Activated T-cell treated with anti-CD3 and anti-CD28 coated beads, Interleukin-2, amount 50 U/mL, for 4 hours (primary cell): ENCODE data around the gene CASZ1. TPM values are rescaled to one million over a fixed set of nuclear protein-coding genes. Genes with fewer than 3 reads are reported as not detected.

Experiments
- ATAC-seq, 2 donors: fragments of 200-7000 bp; cut with Tn5 transposase; one replicate each; pipeline ENCODE4 v1.10.0; 2021
- DNase-seq: peaks from one replicate; pipeline ENCODE4 v3.0.0-alpha.2; 2020
- H3K27me3 Mint-ChIP-seq: one replicate; pipeline ENCODE4 v1.8.0; 2021; ENCODE audit warnings: low read depth, mixed read lengths
- H3K36me3 Mint-ChIP-seq: one replicate; pipeline ENCODE4 v1.8.0; 2022; ENCODE audit warnings: mixed read lengths; ENCODE audit not compliant: insufficient read depth
- H3K4me1 Mint-ChIP-seq: one replicate; pipeline ENCODE4 v1.8.0; 2021; ENCODE audit warnings: low read depth, mixed read lengths
- H3K4me3 Mint-ChIP-seq: one replicate; pipeline ENCODE4 v1.8.0; 2021; ENCODE audit warnings: mild to moderate bottlenecking, moderate library complexity, mixed read lengths
- H3K9me3 Mint-ChIP-seq: one replicate; pipeline ENCODE4 v1.8.0; 2021; ENCODE audit warnings: mixed read lengths
- total RNA-seq, 3 donors: library from RNA; stranded (reverse); gene quantifications; one replicate each; pipeline ENCODE4 v1.2.1, GENCODE V29; 2021

Gene CASZ1
- total RNA-seq, 3 donors from 2014 or later: 6.9 to 11.2 (median 8.4) TPM

DNA sequence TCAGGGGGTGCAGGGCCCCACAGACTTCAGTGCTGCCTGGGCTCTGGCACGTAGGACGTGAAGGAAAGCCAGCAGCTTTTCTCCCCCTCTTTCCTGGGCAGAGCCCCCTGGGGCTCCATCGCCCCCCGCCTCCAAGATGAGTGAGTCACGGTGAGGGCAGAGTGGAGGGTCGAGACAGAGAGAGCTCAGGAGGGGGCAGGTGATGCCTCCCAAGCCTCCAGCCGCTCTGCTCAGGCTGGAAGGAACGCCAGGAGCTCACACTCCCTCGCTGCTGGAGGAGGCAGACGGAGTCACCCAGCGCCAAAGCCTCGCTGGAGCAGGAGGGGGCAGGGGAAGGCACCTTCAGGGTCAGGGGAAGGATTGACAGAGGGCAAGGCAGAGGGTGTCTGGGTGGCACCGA lies 119.5 kb downstream of the CASZ1 start:
- H3K27me3 Mint-ChIP-seq: no peaks in the 10 kb centered on the region
- H3K9me3 Mint-ChIP-seq: no peaks in the 10 kb centered on the region
- DNase-seq (no peak), ATAC-seq (no peak)
- H3K36me3 Mint-ChIP-seq: no peaks in the 10 kb centered on the region
- H3K4me3 Mint-ChIP-seq: no peak overlapping the region
- H3K4me1 Mint-ChIP-seq: peaks cover under 1% of the 10 kb centered on the region

GRCh38 chr1:10675813-10676212 lies 120.6 kb downstream of the CASZ1 start:
- Mint-ChIP-seq H3K9me3 (no peaks in the 10 kb centered on the region), H3K36me3 (no peaks in the 10 kb centered on the region), H3K4me1 (no peaks in the 10 kb centered on the region), H3K4me3 (no peak overlapping the region), H3K27me3 (no peaks in the 10 kb centered on the region)
- no peak for DNase-seq
- no peak for ATAC-seq

DNA sequence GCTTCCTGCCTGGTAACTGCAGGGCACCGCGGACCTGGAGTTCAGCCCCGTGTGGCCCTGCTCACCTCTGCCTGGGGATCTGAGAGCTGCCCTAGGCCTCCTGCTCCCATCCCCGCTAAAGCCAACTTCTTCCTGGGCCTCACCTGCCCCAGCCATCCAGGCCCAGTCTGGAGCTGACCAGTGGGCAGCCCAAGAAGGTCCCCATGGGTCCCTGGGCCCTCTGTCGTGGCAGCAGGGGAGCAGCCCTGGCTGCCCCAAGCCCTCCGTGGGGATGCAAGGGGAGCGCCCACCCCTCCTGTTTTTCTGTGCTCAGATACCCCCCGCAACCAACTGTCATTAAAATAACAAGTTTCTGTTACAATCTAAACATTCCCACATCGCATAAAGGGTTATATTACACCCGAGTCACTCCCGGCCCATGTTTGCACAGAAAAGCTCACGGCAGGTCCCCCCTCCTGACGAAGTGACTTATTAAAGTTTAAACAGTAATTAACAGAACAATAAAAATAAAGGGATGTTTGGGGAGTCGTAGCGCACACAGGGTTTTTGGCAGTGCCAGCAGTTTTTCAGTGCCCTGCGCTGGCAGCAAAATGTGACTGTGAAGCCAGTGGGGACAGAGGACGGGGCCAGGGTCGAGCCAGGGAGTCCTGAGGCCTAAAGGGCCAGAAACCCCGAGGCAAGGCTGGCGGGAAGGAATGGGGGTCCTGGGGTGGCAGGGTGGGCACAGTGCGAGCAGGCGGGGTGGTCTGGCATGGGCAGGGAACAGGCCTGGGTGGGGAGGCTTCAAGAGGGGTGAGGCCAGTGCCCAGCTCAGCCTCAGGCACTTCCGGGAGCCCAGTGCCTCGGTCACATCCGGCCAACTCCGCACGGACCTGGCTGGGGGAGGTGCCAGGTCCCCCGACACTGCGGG lies 121.5 kb downstream of the CASZ1 start:
- no peaks in the 10 kb centered on the region for H3K36me3 Mint-ChIP-seq
- H3K9me3 Mint-ChIP-seq: no peaks in the 10 kb centered on the region
- DNase-seq: no peak
- H3K4me3 Mint-ChIP-seq: no peak overlapping the region
- no peaks in the 10 kb centered on the region for H3K27me3 Mint-ChIP-seq
- H3K4me1 Mint-ChIP-seq: no peaks in the 10 kb centered on the region
- ATAC-seq: no peak

DNA sequence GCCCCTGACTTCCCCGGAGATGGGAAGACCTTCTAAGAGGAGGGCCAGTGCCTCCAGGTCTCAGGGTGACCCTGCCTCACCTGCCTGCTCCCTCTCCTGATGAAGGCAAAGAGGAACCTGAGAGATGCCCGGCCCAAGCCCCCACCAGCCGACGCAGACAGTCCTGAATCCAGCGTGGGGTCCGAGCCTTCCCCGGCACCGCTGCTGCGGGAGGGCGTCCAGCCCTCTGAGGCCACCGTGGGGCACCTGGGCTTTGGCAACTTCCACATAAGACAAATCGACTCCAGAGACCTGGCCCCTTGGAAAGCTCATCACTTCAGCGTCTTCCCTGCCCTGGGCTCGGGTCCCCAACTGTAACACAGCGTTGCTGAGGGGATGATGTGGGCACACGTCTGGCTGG lies 122.2 kb downstream of the CASZ1 start:
- Mint-ChIP-seq H3K9me3 (no peaks in the 10 kb centered on the region), H3K4me3 (no peak overlapping the region), H3K36me3 (no peaks in the 10 kb centered on the region), H3K27me3 (no peaks in the 10 kb centered on the region), H3K4me1 (no peaks in the 10 kb centered on the region)
- no peak for DNase-seq
- no peak for ATAC-seq

- no peak for DNase-seq
- no peaks in the 10 kb centered on the region for H3K9me3 Mint-ChIP-seq
These were observed 123.2 kb downstream of the CASZ1 start for GRCh38 chr1:10673109-10673711.

GRCh38 chr1:10672343-10673050 lies 123.9 kb downstream of the CASZ1 start:
- H3K27me3 Mint-ChIP-seq: no peaks in the 10 kb centered on the region
- H3K4me3 Mint-ChIP-seq: no peak overlapping the region
- DNase-seq (no peak), ATAC-seq (no peak)
- H3K9me3 Mint-ChIP-seq: no peaks in the 10 kb centered on the region
- no peaks in the 10 kb centered on the region for H3K4me1 Mint-ChIP-seq
- H3K36me3 Mint-ChIP-seq: no peaks in the 10 kb centered on the region

More at GRCh38 chr1:10673109-10673711, 123.2 kb downstream of the CASZ1 start:
- H3K4me3 Mint-ChIP-seq: no peak overlapping the region
- ATAC-seq: no peak
- no peaks in the 10 kb centered on the region for H3K36me3 Mint-ChIP-seq
- no peaks in the 10 kb centered on the region for H3K27me3 Mint-ChIP-seq
- no peaks in the 10 kb centered on the region for H3K4me1 Mint-ChIP-seq

GRCh38 chr1:10671622-10672342 lies 124.7 kb downstream of the CASZ1 start:
- Mint-ChIP-seq H3K36me3 (no peaks in the 10 kb centered on the region), H3K4me1 (no peaks in the 10 kb centered on the region), H3K27me3 (no peaks in the 10 kb centered on the region), H3K9me3 (no peaks in the 10 kb centered on the region), H3K4me3 (no peak overlapping the region)
- no peak for ATAC-seq
- DNase-seq: no peak

DNA sequence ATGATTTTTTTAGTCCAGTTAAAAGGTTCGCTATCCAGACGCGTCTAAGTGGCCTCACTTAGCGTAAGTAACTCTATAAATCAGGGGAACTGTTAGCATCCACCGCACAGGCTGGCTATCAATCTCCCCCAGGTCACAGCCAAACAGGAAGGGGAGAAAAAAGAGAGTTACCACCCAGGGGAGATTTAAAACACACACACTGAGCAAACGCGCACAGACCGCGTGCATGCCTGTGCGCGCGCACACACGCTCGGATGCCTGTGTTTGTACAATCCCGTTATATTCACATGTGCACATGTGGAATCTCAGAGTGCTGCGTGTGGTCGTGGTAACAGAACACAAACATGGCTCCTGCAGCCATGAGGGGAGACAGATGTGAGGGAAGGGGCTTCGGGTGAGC lies 125.4 kb downstream of the CASZ1 start:
- Mint-ChIP-seq H3K27me3 (no peaks in the 10 kb centered on the region), H3K4me1 (no peaks in the 10 kb centered on the region), H3K9me3 (no peaks in the 10 kb centered on the region), H3K4me3 (no peak overlapping the region), H3K36me3 (no peaks in the 10 kb centered on the region)
- no peak for ATAC-seq
- no peak for DNase-seq

DNA sequence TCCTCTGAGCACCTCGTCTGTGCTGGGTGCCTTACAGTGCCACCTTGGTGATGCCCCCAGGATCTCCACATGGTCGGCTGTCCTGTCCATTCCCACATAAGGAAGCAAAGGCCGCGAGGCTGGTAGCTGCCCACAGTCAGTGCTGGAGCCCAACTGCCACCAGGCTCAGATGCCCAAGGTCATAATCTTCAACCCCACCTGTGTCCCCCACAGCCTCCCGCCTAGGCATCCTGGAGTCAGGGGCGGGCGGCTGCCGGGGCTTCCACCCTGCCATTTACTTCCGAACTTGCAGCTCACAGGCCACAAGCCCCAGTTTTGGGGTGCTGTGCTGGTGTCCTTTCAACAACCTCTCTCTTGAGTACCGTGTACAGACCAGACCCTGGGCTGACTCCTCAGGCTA lies 126.3 kb downstream of the CASZ1 start:
- H3K36me3 Mint-ChIP-seq: peaks cover 2% of the 10 kb centered on the region
- no peak for DNase-seq
- no peak for ATAC-seq
- no peaks in the 10 kb centered on the region for H3K9me3 Mint-ChIP-seq
- no peaks in the 10 kb centered on the region for H3K27me3 Mint-ChIP-seq
- no peaks in the 10 kb centered on the region for H3K4me1 Mint-ChIP-seq
- no peak overlapping the region for H3K4me3 Mint-ChIP-seq

DNA sequence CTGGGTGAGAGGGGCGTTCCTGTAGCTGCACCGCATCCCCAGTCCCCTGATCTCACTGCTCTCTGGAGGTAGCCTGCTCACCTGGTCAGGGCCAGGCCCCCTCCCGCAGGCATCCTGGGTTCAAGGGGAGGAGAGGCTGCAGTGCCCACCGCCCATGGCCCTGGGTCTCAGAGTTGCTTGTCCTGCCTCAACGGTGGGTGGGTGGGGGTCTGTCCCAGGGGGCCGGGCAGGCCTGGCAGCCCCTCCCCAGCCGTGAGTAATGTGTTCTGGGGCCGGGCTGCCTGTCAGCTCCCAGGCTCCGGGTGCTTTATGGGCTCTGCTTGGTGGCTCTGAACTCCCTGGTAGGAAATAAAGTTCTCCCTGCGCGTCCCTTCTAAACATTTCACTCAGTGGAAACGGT lies 126.9 kb downstream of the CASZ1 start:
- peaks cover 2% of the 10 kb centered on the region for H3K36me3 Mint-ChIP-seq
- H3K4me1 Mint-ChIP-seq: no peaks in the 10 kb centered on the region
- no peak overlapping the region for H3K4me3 Mint-ChIP-seq
- no peaks in the 10 kb centered on the region for H3K27me3 Mint-ChIP-seq
- ATAC-seq (no peak), DNase-seq (no peak)
- no peaks in the 10 kb centered on the region for H3K9me3 Mint-ChIP-seq

DNA sequence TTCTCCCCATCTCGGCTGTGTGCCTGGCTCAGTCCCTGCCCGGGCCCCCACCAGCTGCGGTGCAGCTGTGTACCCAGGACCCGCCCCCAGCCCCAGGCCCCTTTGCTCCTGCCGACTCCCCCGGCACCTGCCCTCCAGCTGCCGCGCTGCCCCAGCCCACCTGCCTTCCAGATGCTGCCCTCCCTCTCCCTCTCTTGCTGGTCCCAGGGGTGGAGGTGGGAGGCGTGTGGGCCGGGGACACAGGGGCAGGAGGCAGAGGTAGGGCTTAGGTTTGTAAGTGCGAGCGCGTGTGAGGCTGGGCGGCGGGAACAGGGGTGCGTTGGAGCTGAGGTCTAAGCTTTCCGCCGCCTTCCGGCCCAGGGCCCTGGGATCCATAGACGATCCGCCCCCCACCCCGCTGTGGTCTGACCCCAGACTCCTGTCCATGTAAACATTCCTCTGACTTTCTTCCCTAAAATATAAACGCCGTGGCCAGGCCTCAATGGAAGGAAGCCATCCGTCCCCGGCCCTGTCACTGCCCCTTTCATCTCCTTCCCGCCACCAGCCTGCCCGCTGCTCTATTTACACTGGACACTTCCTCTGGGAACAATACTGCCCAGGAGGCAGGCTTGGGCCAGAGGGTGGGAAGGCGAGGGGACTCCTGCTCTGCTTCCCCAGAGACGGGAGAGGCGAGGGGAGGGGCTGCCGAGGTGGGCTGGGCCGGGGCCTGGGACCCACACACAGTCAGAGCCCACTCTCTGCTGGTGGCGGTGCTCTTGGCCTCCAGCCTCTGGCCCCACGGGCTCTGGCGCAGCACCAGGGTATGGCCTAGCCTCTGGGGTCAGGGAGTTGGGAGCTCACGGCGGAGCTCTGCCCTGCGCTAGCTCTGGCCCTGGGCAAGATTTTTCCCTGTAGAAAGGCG lies 128.3 kb downstream of the CASZ1 start:
- DNase-seq (no peak), ATAC-seq (no peak)
- no peaks in the 10 kb centered on the region for H3K4me1 Mint-ChIP-seq
- H3K36me3 Mint-ChIP-seq: peaks cover 2% of the 10 kb centered on the region
- no peaks in the 10 kb centered on the region for H3K9me3 Mint-ChIP-seq
- no peak overlapping the region for H3K4me3 Mint-ChIP-seq
- H3K27me3 Mint-ChIP-seq: no peaks in the 10 kb centered on the region

DNA sequence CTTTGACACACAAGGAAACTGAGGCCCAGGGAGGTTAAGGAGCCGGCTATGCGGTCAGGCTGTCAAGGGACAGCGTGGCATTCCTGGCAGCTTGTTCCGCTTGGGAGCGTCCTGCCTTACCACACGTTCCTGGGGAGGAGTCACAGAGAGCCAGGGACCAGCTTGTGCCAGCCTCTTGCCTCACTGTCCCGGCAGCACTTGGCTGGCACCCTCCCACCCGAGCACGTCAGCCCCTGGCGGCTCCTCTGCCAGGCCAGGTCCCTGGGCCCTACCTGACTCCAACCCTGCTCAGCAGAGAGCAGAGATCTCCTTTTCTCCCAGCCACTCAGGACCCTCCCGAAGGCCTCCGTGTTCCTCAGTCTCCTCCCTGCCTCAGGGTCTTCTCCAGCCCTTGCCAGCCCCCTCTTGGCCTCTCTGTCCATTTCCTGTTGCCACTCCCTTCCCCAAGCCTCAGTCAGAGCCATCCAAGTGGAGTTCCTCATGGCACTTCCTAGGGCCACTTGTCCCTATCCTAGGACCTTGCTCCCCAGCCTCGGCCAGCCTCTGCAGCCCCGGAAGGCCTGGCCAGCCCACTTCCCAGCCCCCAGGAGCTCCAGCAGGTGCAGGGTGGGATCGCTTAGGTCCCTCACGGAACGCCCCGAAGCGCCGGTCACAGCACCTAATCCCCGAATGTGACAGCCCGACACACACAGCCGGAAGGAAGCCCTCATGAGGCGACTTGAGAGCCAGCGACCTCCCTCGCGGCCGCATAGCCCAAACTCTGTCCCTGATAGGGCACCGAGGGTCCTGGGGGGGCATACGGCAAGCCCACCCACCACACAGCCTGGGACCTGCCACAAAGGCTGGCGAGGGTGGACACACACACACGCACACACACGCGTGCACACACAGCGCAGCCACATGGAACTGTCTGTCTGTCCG lies 130.3 kb downstream of the CASZ1 start:
- no peaks in the 10 kb centered on the region for H3K27me3 Mint-ChIP-seq
- ATAC-seq (no peak), DNase-seq (no peak)
- H3K4me3 Mint-ChIP-seq: no peak overlapping the region
- peaks cover 2% of the 10 kb centered on the region for H3K36me3 Mint-ChIP-seq
- no peaks in the 10 kb centered on the region for H3K4me1 Mint-ChIP-seq
- H3K9me3 Mint-ChIP-seq: no peaks in the 10 kb centered on the region

DNA sequence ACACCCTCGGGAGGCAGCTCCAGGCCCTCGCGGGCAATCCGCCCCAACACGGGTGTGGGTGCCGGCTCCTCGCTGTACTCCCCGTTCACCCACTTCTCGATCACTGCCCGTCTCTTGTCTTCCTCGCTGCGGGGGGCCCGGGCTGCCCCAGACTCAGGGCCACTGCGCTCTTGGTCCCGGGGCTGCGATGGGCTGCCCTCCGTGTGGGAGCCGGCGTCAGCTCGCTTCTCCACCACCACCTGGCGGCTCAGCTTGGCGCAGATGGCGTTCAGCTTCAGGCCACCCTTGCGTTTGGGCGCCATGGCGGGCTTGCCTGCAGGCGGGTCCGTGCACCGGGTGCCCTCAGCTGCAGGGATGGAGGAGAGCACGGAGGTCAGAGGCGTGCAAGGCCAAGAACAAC lies 131.2 kb downstream of the CASZ1 start:
- no peak overlapping the region for H3K4me3 Mint-ChIP-seq
- DNase-seq: no peak
- no peaks in the 10 kb centered on the region for H3K27me3 Mint-ChIP-seq
- peaks cover 2% of the 10 kb centered on the region for H3K36me3 Mint-ChIP-seq
- no peaks in the 10 kb centered on the region for H3K9me3 Mint-ChIP-seq
- H3K4me1 Mint-ChIP-seq: no peaks in the 10 kb centered on the region
- no peak for ATAC-seq
